ENCODE measurements around the gene OGDH.

The OGDH gene

DNA sequence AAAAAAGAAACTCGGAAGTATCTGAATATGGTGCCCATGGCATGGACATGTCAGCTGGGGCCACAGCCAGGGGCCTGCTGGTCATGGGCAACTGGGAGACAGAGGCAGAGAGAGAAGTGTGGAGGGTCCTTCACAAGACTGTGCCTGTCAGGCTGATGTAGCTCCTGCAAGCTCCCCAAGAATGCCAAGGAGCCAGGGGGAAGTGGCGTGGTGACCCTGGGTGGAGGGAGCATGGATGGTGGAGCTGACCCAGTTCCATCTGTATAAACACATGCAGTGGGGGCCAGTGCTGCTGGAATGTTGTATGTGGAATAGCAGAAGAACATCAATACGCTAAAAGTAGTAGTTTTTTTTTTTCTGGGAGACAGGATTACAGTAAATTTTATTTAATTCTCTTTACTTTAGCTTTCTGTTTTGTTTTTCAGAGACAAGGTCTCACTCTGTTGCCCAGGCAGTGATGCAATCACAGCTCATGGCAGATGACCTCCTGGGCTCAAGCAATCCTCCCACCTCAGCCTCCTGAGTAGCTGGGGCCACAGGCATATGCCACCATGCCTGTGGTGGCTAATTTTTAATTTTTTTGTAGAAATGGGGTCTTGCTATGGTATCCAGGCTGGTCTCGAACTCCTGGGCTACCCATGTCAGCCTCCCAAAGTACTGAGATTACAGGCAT, 131.8 kb downstream of the OGDH start:
- DNase-seq (ENCODE audit: low read depth), result no peak

GRCh38 chr7:44738876-44739665, 132.6 kb downstream of the OGDH start:
- DNase-seq (ENCODE audit: low read depth), result no peak

GRCh38 chr7:44740055-44740454, 133.6 kb downstream of the OGDH start:
- DNase-seq (ENCODE audit: low read depth), result no peak

- DNase-seq (ENCODE audit: low read depth), result no peak
These were observed 137.3 kb downstream of the OGDH start for GRCh38 chr7:44743750-44744149.

GRCh38 chr7:44748045-44748947, 141.9 kb downstream of the OGDH start, which contains the start of gene ZMIZ2:
ZMIZ2 (plus strand) TSS chr7:44748847; CDS start chr7:44756250, 7,403 bp downstream.
- peak; percentile 72 for DNase-seq (ENCODE audit: low read depth)

GRCh38 chr7:44748948-44749731, 142.7 kb downstream of the OGDH start:
- no peak for DNase-seq (ENCODE audit: low read depth)

- no peak for DNase-seq (ENCODE audit: low read depth)
These were observed 143.6 kb downstream of the OGDH start for GRCh38 chr7:44749992-44750391.

DNA sequence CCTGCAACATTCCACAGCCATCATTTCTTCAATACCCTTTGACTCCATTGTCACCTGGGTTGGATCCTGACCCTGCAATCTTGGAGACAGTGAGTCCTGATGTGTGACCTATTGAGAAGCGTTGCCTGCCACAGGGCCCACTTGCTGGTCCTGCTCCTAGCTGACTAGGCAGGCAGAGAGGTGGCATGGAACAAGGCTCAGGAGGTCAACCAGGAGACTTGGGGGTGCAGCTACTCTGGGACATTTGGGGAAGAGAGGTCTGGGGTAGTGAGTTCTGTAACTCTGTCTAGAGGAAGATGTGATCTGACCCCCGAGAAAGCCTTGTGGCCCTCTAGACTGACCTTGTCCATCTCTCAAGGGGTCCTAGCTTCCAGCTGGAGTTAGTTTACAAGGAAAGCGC, 144.0 kb downstream of the OGDH start:
- no peak for DNase-seq (ENCODE audit: low read depth)

DNA sequence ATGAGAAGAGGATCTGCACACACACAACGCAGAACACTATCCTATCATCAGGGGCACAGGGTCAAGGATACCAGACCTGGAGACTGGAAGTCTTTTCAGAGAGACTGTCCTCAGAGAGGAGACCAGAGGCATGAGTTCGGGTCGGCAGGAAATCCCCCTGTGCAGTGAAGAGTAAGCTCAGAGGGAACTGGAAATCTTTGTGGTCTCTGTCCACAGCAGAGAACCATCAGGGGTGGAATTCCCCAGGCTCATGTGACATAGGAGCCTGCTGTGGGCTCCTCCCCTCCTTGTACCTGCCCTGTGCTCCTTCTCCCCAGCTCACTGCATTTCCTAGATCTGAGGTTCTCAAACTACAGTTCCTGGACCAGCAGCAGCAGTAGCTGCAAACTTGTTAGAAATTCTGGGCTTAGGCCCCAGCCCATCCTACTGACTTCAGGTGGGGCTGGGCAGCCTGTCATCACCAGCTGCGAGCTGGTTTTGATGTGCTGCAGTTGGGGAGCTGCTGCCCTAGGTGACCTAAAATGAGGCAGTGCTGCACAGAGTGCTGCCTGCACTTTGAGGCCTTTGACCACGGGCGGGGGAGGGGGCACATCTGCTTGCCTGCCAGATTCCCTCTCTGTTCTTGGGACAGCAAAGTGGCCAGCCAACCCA, 144.6 kb downstream of the OGDH start:
- DNase-seq (ENCODE audit: low read depth), result no peak

DNA sequence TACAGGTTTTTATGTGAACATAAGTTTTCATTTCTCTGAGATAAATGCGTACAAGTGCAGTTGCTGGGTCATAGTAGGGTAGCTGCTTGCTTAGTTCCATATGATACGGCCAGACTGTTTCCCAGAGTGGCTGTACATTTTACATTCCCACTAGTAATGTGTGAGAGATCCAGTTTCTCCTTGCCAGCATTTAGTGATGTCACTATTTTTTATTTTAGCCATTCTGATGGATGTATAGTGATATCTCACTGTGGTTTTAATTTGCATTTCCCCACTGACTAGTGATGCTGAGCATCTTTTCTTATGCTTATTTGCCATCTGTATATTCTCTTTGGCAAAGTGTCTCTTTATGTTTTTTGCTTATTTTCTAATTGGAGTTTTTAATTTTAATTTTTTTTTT, 146.4 kb downstream of the OGDH start:
- DNase-seq (ENCODE audit: low read depth), result no peak

GRCh38 chr7:44754802-44755697, 148.6 kb downstream of the OGDH start:
- DNase-seq (ENCODE audit: low read depth), result no peak

DNA sequence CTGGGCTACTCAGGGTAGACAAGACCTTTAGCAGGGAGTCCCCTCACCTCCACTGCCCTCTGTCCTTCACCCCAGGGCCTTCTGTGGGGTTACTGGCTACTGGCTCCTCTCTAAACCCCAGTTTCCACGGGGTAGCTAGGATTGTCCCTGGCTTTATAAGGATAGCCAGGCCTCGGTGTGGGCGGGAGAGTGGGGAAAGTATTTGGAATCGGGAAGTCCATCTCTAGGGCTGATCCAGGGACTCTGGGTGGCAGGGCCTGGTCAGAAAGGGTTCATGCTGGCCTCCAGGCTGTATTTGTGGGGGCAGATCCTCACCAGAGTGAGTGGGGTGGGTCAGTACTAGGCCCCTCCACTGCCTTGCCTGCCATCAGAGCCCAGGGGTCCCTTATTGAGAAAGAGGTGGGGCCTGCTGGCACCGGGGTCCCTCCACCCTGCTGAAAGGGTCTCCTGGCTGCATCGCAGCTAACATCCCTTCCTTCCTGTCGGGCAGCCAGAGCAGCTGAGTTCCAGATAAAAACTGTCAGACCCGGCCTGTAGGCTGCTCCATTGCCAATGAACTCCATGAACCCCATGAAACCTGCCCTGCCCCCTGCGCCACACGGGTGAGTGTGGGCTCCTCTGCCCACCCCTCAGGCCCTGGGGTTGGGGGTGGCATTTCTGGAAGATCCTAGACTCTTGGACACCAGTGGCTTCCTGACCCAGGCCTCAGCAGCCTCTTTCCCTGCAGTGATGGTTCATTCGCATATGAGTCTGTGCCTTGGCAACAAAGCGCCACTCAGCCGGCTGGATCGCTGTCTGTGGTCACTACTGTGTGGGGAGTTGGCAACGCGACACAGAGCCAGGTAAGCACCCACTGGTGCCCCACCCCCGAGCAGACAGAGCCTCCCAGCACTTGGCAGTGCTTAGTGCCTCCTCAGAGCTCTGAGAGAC, 149.5 kb downstream of the OGDH start:
- no peak for DNase-seq (ENCODE audit: low read depth)

- no peak for DNase-seq (ENCODE audit: low read depth)
These were observed 150.5 kb downstream of the OGDH start for GRCh38 chr7:44756904-44757303.

DNA sequence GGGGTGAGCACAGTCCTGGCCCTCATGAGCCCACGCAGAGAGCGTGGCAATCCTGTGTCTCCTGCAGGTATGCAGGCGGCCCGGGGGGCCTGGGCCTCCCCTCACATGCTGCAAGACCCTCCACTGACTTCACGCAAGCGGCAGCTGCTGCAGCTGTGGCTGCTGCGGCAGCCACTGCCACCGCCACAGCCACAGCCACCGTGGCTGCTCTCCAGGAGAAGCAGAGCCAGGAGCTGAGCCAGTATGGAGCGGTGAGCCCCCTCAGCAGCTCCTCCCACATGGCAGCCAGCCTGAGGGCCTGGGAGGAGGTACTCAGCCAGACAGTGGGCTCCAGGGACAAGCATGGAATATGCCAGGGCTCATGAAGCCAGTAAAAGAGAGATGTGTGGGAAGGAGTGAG, 150.9 kb downstream of the OGDH start:
- DNase-seq (ENCODE audit: low read depth), result no peak

- DNase-seq (ENCODE audit: low read depth), result no peak
These were observed 151.3 kb downstream of the OGDH start for GRCh38 chr7:44757739-44758138.

Data from stromal cell of bone marrow (primary cell).